ENCODE results near the gene RBM25. TPM values are rescaled to one million over a fixed set of nuclear protein-coding genes. Genes with fewer than 3 reads are reported as not detected.

Gene RBM25
- total RNA-seq, 4 donors from 2014 or later = 29.1 to 50.4 (median 34.4) TPM

DNA sequence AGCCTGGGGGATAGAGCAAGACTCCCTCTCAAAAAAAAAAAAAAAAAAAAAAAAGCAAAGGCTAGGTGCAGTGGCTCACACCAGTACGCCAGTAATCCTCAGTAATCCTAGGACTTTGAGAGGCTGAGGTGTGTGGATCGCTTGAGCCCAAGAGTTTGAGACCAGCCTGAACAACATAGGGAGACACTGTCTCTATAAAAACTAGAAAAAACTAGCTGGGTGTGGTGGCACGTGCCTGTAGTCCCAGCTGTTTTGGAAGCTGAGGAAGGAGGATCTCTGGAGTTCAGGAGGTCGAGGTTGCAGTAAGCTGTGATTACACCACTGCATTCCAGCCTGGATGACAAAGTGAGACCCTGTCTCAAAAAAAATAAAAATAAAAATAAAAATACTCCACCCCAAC, 8.9 kb upstream of the RBM25 start:
- H3K4me3 ChIP-seq (ENCODE audit: low read depth, poor library complexity, severe bottlenecking) = no peak overlapping the region
- DNase-seq (ENCODE audit: low spot score in 2 of 2) = no peak
- intact Hi-C loops (cut with DNase I; ENCODE audit: low total_unique reads) = no loop called here
- TF ChIP-seq, protein P1, sequence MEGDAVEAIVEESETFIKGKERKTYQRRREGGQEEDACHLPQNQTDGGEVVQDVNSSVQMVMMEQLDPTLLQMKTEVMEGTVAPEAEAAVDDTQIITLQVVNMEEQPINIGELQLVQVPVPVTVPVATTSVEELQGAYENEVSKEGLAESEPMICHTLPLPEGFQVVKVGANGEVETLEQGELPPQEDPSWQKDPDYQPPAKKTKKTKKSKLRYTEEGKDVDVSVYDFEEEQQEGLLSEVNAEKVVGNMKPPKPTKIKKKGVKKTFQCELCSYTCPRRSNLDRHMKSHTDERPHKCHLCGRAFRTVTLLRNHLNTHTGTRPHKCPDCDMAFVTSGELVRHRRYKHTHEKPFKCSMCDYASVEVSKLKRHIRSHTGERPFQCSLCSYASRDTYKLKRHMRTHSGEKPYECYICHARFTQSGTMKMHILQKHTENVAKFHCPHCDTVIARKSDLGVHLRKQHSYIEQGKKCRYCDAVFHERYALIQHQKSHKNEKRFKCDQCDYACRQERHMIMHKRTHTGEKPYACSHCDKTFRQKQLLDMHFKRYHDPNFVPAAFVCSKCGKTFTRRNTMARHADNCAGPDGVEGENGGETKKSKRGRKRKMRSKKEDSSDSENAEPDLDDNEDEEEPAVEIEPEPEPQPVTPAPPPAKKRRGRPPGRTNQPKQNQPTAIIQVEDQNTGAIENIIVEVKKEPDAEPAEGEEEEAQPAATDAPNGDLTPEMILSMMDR (IDR thresholded peaks at IDR 0.05) = no peak
- no peak for TF ChIP-seq POLR2A (IDR thresholded peaks at IDR 0.05)
- WGBS, 2 donors = 63 to 72% methylated on average over 4 of the region's 4 CpGs

DNA sequence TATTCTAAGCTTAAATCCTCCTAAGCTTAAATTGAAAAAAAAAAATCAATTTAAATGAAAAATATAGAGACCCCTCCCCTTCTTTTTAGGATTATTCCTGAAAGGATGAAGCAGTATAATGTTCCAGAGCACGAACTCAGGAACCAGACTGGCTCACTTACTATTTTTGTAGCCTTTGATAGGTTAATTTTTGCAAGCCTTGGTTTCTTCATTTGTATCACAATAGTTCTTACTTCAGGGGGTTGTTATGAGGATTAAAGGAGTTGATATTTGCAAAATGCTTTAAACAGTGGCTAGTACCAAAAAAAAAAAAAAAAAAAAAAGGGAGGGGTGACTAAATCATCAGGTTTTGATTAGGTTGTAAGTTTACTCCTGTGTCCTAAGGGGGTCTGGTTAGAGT, 3.1 kb upstream of the RBM25 start:
- no peak for TF ChIP-seq POLR2A (IDR thresholded peaks at IDR 0.05)
- TF ChIP-seq, protein P1 (IDR thresholded peaks at IDR 0.05) = no peak

DNA sequence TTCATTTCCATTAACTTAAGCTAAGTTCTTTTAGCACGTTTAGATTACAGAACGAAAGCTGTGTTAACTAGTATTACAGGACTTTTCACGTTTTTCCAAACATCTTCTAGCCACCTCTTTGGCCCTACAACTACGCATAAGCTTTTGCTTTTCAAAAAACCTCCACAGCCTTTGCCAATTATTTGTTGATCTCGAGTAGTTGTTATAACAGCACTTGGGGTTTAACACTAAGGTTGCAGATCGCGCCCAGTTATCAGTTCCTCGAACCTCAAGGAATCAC, 450 bp upstream of the RBM25 start:
- intact Hi-C loops (cut with DNase I; ENCODE audit: low total_unique reads) = no loop called here
- TF ChIP-seq, protein P1 (IDR thresholded peaks at IDR 0.05) = no peak
- TF ChIP-seq POLR2A (IDR thresholded peaks at IDR 0.05) = no peak
- DNase-seq (ENCODE audit: low spot score in 2 of 2) = no peak
- WGBS, 2 donors = 4% methylated on average over 8 of the region's 8 CpGs
- peak overlapping the region; percentile 13 for H3K4me3 ChIP-seq (ENCODE audit: low read depth, poor library complexity, severe bottlenecking)

More for the DNA sequence above, 3.1 kb upstream of the RBM25 start:
- no peak for DNase-seq (ENCODE audit: low spot score in 2 of 2)
- H3K4me3 ChIP-seq (ENCODE audit: low read depth, poor library complexity, severe bottlenecking) = no peak overlapping the region
- 85 to 87% methylated on average over 1 of the region's 1 CpG for WGBS, 2 donors
- intact Hi-C loops (cut with DNase I; ENCODE audit: low total_unique reads) = no loop called here

DNA sequence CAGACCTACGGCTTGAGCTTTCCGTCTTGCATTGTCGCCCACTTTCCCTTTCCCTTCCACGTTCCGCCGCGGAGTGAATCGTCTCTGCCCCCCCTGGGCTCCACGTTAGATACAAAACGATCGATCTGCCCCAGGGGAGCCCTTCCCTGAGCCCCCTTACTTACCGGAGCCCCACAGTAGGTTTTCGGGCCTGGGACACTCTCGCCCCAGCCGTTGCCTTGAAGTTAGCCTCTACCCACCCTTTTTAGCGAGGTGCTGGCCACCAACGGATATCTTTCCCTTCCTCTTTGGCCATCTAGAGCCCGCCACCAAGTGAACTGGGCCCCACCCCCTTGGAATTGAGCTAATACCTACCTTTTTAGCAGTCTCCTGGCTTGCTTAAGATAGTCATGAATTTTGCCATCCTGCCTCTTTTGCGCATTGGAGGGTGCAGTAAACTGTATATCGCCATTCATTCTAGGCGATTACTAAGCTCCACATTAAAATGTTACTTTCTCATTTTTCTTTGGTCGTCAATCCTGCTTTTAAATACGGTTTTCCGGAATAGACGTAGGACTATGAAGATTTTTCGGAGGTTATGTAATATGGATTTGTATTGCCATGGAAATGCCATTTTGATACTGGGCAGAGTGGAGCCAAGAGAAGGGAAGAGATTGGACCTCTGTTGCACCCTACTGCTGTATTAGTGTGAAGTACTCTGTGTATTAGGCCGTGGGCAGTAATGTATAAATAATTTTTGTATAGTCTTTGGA, 764 bp downstream of the RBM25 start:
- 0 to 1% methylated on average over 27 of the region's 27 CpGs for WGBS, 2 donors

DNA sequence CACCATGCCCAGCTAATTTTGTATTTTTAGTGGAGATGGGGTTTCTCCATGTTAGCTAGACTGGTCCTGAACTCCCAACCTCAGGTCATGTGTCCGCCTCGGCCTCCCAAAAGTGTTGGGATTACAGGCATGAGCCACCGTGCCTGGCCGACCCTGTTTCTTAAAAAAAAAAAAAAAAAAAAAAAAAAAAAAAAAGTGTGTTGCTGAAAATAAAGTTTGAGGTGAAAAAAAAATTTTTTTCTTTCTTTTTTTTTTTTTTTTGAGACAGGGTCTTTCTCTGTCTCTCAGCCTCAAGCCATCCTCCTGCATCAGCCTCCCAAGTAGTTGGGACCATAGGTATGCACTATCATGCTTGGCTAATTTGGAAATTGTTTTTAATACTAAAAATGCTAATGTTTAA, 11.3 kb downstream of the RBM25 start:
- intact Hi-C loops (cut with DNase I; ENCODE audit: low total_unique reads) = no loop called here
- no peak for DNase-seq (ENCODE audit: low spot score in 2 of 2)
- H3K4me3 ChIP-seq (ENCODE audit: low read depth, poor library complexity, severe bottlenecking) = no peak overlapping the region
- WGBS, 2 donors = 94 to 100% methylated on average over 4 of the region's 4 CpGs
- TF ChIP-seq, protein P1 (IDR thresholded peaks at IDR 0.05) = no peak
- no peak for TF ChIP-seq POLR2A (IDR thresholded peaks at IDR 0.05)

More for the DNA sequence above, 764 bp downstream of the RBM25 start:
- DNase-seq (ENCODE audit: low spot score in 2 of 2) = peak; percentile 35 to 88
- intact Hi-C loops (cut with DNase I; ENCODE audit: low total_unique reads) = no loop called here
- TF ChIP-seq, protein P1 (IDR thresholded peaks at IDR 0.05) = no peak
- no peak for TF ChIP-seq POLR2A (IDR thresholded peaks at IDR 0.05)
- H3K4me3 ChIP-seq (ENCODE audit: low read depth, poor library complexity, severe bottlenecking) = peak overlapping the region; percentile 70

DNA sequence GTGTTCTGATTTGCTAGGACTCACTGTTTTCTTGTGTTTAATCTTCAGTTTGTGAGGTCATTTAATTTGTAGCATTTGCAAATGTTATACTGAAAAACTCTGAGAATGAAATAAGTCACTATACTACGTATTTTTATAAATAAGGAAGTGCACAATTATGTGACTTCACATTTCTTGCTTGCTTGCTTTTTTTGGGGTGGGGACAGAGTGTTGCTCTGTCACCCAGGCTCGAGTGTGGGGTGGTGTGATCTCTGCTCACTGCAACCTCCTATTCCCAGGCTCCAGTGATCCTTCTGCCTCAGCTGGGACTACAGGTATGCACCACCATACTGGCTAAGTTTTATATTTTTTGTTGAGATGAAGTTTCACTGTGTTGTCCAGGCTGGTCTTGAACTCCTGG, 32.7 kb downstream of the RBM25 start:
- TF ChIP-seq, protein P1 (IDR thresholded peaks at IDR 0.05) = no peak
- no peak for TF ChIP-seq POLR2A (IDR thresholded peaks at IDR 0.05)
- H3K4me3 ChIP-seq (ENCODE audit: low read depth, poor library complexity, severe bottlenecking) = no peak overlapping the region
- 89 to 90% methylated on average over 2 of the region's 2 CpGs for WGBS, 2 donors
- DNase-seq (ENCODE audit: low spot score in 2 of 2) = no peak
- intact Hi-C loops (cut with DNase I; ENCODE audit: low total_unique reads) = no loop called here
